ENCODE measurements around the gene MMP8. TPM values are rescaled to one million over a fixed set of nuclear protein-coding genes. Genes with fewer than 3 reads are reported as not detected.
"Not testable (repeated sequence)": the region's sequence is repeated elsewhere in the genome, so short reads cannot be mapped to it uniquely, and the experiment has no call there.

MMP8 gene
- total and polyA plus RNA-seq, 9 donors: 0.05 to 0.26 (median 0.13) TPM

DNA sequence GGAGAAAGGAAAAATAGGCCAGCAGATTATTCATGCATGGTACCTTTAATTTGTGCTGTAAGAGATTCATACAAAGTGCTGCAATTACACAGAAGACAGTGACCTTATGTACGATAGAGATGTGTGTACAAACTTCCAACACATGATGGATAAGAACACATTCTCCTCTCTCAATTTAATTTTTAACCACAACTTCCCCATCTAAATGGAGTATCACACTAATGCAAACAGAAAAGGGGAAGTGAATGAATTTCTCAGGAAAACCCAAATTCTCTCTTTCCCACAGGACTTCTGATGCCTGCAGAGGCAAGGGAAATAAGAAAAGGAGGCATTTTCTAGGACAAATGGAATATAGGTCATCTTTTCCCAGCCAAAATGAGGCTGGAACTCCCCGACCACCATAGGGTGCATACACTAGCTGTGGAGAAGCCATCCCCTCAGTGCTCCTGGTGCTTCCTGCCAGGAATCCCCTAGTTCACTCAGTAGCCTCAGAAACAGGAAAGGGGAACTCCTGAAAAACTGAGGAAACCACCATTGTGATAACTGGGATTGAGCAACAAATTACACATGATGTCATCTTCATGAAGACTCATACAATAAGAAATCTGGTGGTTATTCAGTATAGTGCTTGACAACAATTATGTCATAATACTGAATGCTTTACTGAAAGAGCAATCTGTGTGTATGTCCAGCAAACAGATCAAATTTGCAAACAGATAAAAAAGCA lies 33.2 kb upstream of the MMP8 start:
- Histone ChIP-seq H3K9me3 (replicated peaks; ENCODE audit: control insufficient read depth, low read depth, low read length) (no peaks in the 10 kb centered on the region), H3K27me3 (ENCODE audit: control insufficient read depth, insufficient read depth, low read length) (no peaks in the 10 kb centered on the region), H3K27ac (ENCODE audit: low read length) (no peak overlapping the region), H3K36me3 (ENCODE audit: control insufficient read depth, insufficient read depth, low read length) (no peaks in the 10 kb centered on the region), H3K4me1 (ENCODE audit: control insufficient read depth, insufficient read depth, low read length) (no peaks in the 10 kb centered on the region), H3K4me3 (ENCODE audit: low read length) (no peak overlapping the region)
- no CpG with 5 or more reads among the region's 2 CpGs for WGBS (ENCODE audit: insufficient coverage)
- peak; percentile 26 for DNase-seq

DNA sequence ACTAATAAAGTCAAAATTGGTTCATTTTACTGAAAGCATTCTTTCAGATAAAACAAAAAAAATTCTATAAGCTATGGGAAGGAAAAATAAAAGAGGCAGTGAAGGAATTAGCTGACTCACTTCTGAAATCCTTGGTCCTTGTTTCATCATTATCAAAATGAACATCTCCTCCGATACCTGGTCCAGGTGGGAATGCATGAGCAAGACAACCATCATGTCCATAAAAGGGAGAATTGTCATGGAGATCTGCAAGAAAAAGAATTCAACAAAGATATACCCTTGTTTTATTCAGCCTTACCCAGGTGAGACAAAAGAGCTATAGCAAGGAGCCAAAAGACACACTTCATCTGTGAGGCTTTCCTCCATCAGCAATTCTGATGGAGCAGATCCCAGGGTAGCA lies 28.5 kb upstream of the MMP8 start:
- H3K36me3 ChIP-seq (ENCODE audit: control insufficient read depth, insufficient read depth, low read length): no peaks in the 10 kb centered on the region
- H3K9me3 ChIP-seq (replicated peaks; ENCODE audit: control insufficient read depth, low read depth, low read length): no peaks in the 10 kb centered on the region
- no peaks in the 10 kb centered on the region for H3K27me3 ChIP-seq (ENCODE audit: control insufficient read depth, insufficient read depth, low read length)
- no peak for DNase-seq
- no peak overlapping the region for H3K4me3 ChIP-seq (ENCODE audit: low read length)
- no peak overlapping the region for H3K27ac ChIP-seq (ENCODE audit: low read length)
- WGBS (ENCODE audit: insufficient coverage): no CpG with 5 or more reads among the region's 1 CpG
- no peaks in the 10 kb centered on the region for H3K4me1 ChIP-seq (ENCODE audit: control insufficient read depth, insufficient read depth, low read length)

DNA sequence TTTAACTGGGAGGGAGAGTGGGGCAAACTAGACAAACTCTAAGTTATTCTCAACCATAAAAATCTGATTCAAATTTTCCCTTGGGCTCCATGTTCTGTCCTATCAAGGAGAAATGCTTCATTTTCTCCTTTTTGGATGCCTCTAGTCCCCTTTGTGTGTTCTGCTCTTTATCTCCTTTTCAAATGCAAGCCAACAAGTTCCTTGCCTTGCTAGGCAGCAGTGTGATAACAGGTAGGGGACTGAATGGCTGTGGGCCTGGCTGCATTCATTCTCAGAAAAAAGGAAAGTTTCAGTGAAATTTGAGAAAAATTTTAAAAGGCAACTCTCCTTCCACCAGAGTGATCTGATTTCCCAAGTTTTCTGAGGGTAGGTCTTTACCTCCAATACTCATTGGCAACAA lies 26.9 kb upstream of the MMP8 start:
- Histone ChIP-seq H3K27ac (ENCODE audit: low read length) (no peak overlapping the region), H3K4me1 (ENCODE audit: control insufficient read depth, insufficient read depth, low read length) (no peaks in the 10 kb centered on the region), H3K36me3 (ENCODE audit: control insufficient read depth, insufficient read depth, low read length) (no peaks in the 10 kb centered on the region), H3K27me3 (ENCODE audit: control insufficient read depth, insufficient read depth, low read length) (no peaks in the 10 kb centered on the region), H3K4me3 (ENCODE audit: low read length) (no peak overlapping the region), H3K9me3 (replicated peaks; ENCODE audit: control insufficient read depth, low read depth, low read length) (no peaks in the 10 kb centered on the region)
- DNase-seq: no peak

DNA sequence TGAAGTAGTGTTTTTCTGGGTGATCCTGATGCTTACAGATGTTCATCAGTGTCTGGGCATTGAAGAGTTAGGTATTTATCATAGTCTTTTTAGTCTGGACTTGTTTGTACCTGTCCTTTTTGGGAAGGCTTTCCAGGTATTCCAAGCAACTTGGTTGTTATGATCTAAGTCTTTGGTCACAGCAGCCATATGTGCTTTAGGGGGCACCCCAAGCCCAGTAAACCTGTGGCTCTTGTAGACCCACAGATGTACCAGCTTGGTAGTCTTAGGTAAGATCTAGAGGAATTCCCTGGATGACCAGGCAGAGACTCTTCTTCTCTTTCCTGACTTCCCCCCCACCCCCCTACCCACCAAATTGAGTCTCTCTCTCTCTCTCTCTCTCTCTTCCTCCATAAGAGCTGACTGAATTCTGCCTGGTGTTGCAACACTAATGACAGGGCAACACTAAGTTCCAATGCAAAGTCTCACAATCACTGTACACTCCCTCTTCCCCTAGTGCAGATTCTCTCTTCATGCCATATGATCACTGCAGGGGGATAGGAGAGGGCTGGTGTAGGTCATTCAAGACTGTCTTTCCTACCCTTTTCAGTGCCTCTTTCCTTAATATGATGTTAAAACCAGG lies 24.5 kb upstream of the MMP8 start:
- H3K4me3 ChIP-seq (ENCODE audit: low read length): no peak overlapping the region
- H3K27me3 ChIP-seq (ENCODE audit: control insufficient read depth, insufficient read depth, low read length): no peaks in the 10 kb centered on the region
- no peaks in the 10 kb centered on the region for H3K4me1 ChIP-seq (ENCODE audit: control insufficient read depth, insufficient read depth, low read length)
- H3K36me3 ChIP-seq (ENCODE audit: control insufficient read depth, insufficient read depth, low read length): no peaks in the 10 kb centered on the region
- no peak overlapping the region for H3K27ac ChIP-seq (ENCODE audit: low read length)
- DNase-seq: no peak
- no peaks in the 10 kb centered on the region for H3K9me3 ChIP-seq (replicated peaks; ENCODE audit: control insufficient read depth, low read depth, low read length)

DNA sequence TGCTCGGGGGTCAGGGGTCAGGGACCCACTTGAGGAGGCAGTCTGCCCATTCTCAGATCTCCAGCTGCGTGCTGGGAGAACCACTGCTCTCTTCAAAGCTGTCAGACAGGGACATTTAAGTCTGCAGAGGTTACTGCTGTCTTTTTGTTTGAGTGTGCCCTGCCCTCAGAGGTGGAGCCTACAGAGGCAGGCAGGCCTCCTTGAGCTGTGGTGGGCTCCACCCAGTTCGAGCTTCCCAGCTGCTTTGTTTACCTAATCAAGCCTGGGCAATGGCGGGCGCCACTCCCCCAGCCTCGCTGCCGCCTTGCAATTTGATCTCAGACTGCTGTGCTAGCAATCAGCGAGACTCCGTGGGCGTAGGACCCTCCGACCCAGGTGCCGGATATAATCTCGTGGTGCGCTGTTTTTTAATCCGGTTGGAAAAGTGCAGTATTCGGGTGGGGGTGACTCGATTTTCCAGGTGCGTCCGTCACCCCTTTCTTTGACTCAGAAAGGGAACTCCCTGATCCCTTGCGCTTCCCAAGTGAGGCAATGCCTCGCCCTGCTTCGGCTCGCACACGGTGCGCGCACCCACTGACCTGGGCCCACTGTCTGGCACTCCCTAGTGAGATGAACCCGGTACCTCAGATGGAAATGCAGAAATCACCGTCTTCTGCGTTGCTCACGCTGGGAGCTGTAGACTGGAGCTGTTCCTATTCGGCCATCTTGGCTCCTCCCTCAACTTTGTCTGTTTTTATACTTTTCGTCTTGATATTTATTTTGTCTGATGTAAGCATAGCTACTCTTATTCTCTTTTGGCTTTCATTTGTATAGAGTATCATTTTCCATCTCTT lies 22.2 kb upstream of the MMP8 start:
- not testable (repeated sequence) for H3K4me1 ChIP-seq (ENCODE audit: control insufficient read depth, insufficient read depth, low read length); H3K27ac ChIP-seq (ENCODE audit: low read length); H3K4me3 ChIP-seq (ENCODE audit: low read length); H3K9me3 ChIP-seq (replicated peaks; ENCODE audit: control insufficient read depth, low read depth, low read length); H3K36me3 ChIP-seq (ENCODE audit: control insufficient read depth, insufficient read depth, low read length); H3K27me3 ChIP-seq (ENCODE audit: control insufficient read depth, insufficient read depth, low read length); DNase-seq
- WGBS (ENCODE audit: insufficient coverage): 86% methylated on average over 21 of the region's 32 CpGs

DNA sequence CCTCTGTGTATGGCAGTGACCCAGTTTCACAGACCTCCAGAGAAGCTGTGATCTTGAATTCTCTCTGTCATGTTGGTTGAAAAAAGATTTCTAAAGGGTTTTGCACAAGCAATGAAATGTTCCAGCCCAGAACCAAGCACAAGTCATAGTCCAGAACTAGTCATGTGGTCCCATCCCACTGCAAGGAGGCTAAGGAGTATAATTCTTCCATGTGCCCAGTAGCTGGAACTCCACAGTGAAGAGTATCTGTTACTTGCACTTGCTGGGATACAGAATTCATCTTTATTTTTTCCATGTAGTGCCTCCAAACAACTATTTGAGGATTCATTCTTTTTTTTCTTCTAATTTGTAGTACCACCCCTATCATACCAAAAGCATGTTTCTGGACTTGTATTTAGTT lies 9.9 kb upstream of the MMP8 start:
- no peaks in the 10 kb centered on the region for H3K36me3 ChIP-seq (ENCODE audit: control insufficient read depth, insufficient read depth, low read length)
- no peak for DNase-seq
- H3K4me1 ChIP-seq (ENCODE audit: control insufficient read depth, insufficient read depth, low read length): no peaks in the 10 kb centered on the region
- no peak overlapping the region for H3K4me3 ChIP-seq (ENCODE audit: low read length)
- no peak overlapping the region for H3K27ac ChIP-seq (ENCODE audit: low read length)
- H3K9me3 ChIP-seq (replicated peaks; ENCODE audit: control insufficient read depth, low read depth, low read length): no peaks in the 10 kb centered on the region
- H3K27me3 ChIP-seq (ENCODE audit: control insufficient read depth, insufficient read depth, low read length): no peaks in the 10 kb centered on the region

DNA sequence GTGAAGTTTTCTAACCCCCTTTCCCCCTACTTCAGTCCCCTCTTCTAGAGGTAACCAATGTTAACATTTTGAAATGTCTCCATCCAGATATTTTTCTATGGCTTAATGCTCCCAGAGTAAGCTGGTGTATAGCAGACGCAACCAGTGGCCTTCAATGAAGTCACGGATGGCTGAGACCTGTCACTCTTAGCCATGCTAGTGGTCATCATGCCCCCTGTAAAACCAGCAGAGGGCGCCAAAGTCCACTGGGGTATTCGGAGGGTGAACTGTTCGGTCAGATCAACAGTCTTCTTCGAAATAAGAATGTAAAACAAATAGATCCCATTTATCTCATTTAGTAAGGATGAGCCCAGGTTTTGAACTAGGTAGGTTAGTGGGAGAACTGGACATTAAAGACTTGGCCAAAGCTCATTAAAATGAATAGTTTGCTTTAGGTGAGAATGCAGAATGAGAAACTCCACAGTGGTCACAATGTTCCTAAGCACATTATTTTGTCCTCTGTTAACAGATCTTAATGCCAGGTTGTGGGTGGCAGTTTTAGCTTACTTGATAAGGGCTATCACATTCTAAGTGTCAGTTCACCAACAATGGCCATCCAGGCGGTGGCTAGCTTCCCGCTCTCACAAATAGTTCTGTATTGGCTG lies 8.6 kb upstream of the MMP8 start:
- H3K4me3 ChIP-seq (ENCODE audit: low read length): no peak overlapping the region
- peak; percentile 6 for DNase-seq
- no peaks in the 10 kb centered on the region for H3K4me1 ChIP-seq (ENCODE audit: control insufficient read depth, insufficient read depth, low read length)
- 67% methylated on average over 3 of the region's 8 CpGs for WGBS (ENCODE audit: insufficient coverage)
- no peaks in the 10 kb centered on the region for H3K27me3 ChIP-seq (ENCODE audit: control insufficient read depth, insufficient read depth, low read length)
- H3K27ac ChIP-seq (ENCODE audit: low read length): no peak overlapping the region
- H3K9me3 ChIP-seq (replicated peaks; ENCODE audit: control insufficient read depth, low read depth, low read length): no peaks in the 10 kb centered on the region
- no peaks in the 10 kb centered on the region for H3K36me3 ChIP-seq (ENCODE audit: control insufficient read depth, insufficient read depth, low read length)

DNA sequence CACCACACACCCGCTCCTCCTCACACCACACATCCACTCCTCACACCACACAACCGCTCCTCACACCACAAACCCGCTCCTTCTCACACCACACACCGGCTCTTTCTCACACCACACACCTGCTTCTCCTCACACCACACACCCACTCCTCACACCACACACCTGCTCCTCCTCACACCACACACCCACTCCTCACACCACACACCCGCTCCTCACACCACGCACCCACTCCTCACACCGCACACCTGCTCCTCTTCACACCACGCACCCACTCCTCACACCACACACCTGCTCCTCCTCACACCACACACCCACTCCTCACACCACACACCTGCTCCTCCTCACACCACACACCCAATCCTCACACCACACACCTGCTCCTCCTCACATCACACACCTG lies 6.2 kb upstream of the MMP8 start:
- H3K36me3 ChIP-seq (ENCODE audit: control insufficient read depth, insufficient read depth, low read length): not testable (repeated sequence)
- WGBS (ENCODE audit: insufficient coverage): 47% methylated on average over 6 of the region's 8 CpGs

DNA sequence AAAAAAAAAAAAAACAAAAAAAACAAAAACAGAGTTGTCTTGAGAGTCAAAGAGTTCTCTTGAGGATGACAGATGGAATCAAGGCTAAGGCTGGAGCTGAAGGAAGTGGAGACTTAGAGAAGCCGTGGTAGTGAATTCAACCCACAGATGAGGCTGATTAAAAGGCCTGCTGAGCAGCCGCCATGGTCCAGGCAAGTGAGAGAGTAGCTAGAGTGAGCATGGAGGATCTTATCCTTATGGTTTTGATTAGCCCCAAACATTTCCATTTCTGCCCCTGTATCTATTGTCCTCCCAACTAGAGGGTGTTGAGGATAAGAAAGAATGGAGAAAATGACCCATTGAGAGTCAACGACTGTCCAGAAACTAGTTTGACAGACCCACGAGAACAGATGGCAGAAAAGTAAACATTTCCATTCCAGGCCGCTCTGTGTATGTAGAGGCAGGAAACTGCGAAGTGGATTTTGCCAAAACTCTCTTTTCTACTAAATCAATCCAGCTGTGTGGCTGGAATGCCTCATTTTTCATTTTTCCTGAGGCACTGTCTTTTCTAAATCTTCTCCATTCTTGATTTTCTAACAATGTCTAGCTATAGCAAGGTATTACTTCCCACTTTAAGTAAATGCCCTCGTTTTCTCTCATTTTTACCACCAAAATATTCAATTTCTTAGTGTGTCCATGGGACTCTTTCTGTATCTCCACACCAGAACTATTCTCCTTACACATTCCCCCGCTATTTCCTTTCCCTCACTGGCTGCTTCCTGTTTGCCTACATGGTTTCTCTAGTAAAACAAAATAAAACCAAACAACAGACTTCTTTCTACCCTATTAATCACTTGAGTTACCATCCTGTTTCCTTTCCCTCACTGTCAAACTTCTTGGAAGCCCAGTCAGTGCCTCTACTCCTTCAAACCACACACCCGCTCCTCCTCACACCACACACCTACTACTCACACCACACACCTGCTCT lies 5.4 kb upstream of the MMP8 start:
- Histone ChIP-seq H3K4me3 (ENCODE audit: low read length) (no peak overlapping the region), H3K27me3 (ENCODE audit: control insufficient read depth, insufficient read depth, low read length) (no peaks in the 10 kb centered on the region), H3K27ac (ENCODE audit: low read length) (peak overlapping the region; percentile 40), H3K9me3 (replicated peaks; ENCODE audit: control insufficient read depth, low read depth, low read length) (no peaks in the 10 kb centered on the region), H3K4me1 (ENCODE audit: control insufficient read depth, insufficient read depth, low read length) (no peaks in the 10 kb centered on the region), H3K36me3 (ENCODE audit: control insufficient read depth, insufficient read depth, low read length) (no peaks in the 10 kb centered on the region)
- peak; percentile 71 for DNase-seq
- WGBS (ENCODE audit: insufficient coverage): 53% methylated on average over 7 of the region's 9 CpGs

More for the DNA sequence above, 6.2 kb upstream of the MMP8 start:
- not testable (repeated sequence) for H3K4me3 ChIP-seq (ENCODE audit: low read length); H3K9me3 ChIP-seq (replicated peaks; ENCODE audit: control insufficient read depth, low read depth, low read length); H3K4me1 ChIP-seq (ENCODE audit: control insufficient read depth, insufficient read depth, low read length); DNase-seq; H3K27me3 ChIP-seq (ENCODE audit: control insufficient read depth, insufficient read depth, low read length); H3K27ac ChIP-seq (ENCODE audit: low read length)

Measured in muscle of leg (tissue), 11 donors.